Measurements from ENCODE around the gene DVL2.

DNA sequence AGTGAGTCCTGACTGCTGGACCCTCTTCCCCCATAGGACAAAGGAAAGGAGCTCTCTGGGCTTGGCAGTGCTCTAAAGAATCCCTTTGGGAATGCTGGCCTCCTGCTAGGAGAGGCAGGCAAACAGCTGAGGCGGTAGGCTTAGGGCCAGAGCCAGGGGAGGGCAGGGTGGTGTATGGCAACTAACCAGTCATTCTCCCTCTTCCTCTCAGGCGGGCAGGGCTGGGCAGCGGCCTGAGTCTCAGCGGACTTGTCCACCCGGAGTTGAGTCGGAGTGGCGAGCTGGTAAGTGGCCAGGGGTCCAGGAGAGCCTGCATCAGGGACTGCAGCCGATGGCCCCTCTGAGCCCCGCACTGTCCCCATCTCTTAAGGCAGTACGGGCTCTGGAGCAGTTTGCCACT, 10.2 kb downstream of the DVL2 start:
- TF ChIP-seq CTCF (IDR thresholded peaks at IDR 0.05) (no peak), POLR2A (IDR thresholded peaks at IDR 0.05) (no peak)

Data from heart left ventricle (tissue), 13 donors.